H9 (cell line): ENCODE results near the gene RAB4B. TPM values are rescaled to one million over a fixed set of nuclear protein-coding genes. Genes with fewer than 3 reads are reported as not detected.

ENCODE experiments used
- DNase-seq: peaks from one replicate; pipeline ENCODE4 v3.0.0-alpha.2; 2017
- H2AFZ ChIP-seq: one replicate; pipeline ENCODE4 v1.6.1; 2013; ENCODE audit warnings: mild to moderate bottlenecking, low read length, control low read depth, moderate library complexity
- H2AK5ac ChIP-seq: 2 replicates; pipeline ENCODE4 v1.6.1; 2013; ENCODE audit warnings: low read length, control low read depth, mixed read lengths; ENCODE audit not compliant: insufficient read length
- H2BK120ac ChIP-seq: one replicate; pipeline ENCODE4 v1.6.1; 2013; ENCODE audit warnings: low read depth, mild to moderate bottlenecking, low read length, control low read depth, inconsistent platforms; ENCODE audit not compliant: poor library complexity, severe bottlenecking
- H2BK12ac ChIP-seq: 2 replicates; pipeline ENCODE4 v1.6.1; 2013; ENCODE audit warnings: low read length, control low read depth, mixed read lengths, low read depth; ENCODE audit not compliant: insufficient read length
- H2BK15ac ChIP-seq: 2 replicates; pipeline ENCODE4 v1.6.1; 2013; ENCODE audit warnings: low read depth, low read length, control low read depth
- H2BK20ac ChIP-seq: one replicate; pipeline ENCODE4 v1.6.1; 2013; ENCODE audit warnings: low read depth, mild to moderate bottlenecking, low read length, control low read depth, inconsistent platforms; ENCODE audit not compliant: poor library complexity, severe bottlenecking
- H2BK5ac ChIP-seq: 2 replicates; pipeline ENCODE4 v1.6.1; 2013; ENCODE audit warnings: low read length, control low read depth, mixed read lengths; ENCODE audit not compliant: insufficient read length
- H3K14ac ChIP-seq: 2 replicates; pipeline ENCODE4 v1.6.1; 2013; ENCODE audit warnings: low read length, control low read depth; ENCODE audit not compliant: insufficient read depth
- H3K18ac ChIP-seq: 2 replicates; pipeline ENCODE4 v1.6.1; 2013; ENCODE audit warnings: low read depth, mild to moderate bottlenecking, mixed read lengths, low read length, control low read depth; ENCODE audit not compliant: insufficient read length
- H3K23ac ChIP-seq: 2 replicates; pipeline ENCODE4 v1.6.1; 2013; ENCODE audit warnings: low read length, control low read depth, mixed read lengths, low read depth; ENCODE audit not compliant: insufficient read length
- H3K23me2 ChIP-seq: 2 replicates; pipeline ENCODE4 v1.6.1; 2013; ENCODE audit warnings: low read depth, mild to moderate bottlenecking, mixed read lengths, low read length, control low read depth; ENCODE audit not compliant: insufficient read length, poor library complexity, severe bottlenecking
- H3K27ac ChIP-seq: 2 replicates; pipeline ENCODE4 v1.5.1; 2013; ENCODE audit warnings: low read length, control low read depth, mixed read lengths, low read depth; ENCODE audit not compliant: insufficient read length
- H3K27me3 ChIP-seq: 2 replicates; pipeline ENCODE4 v1.6.1; 2013; ENCODE audit warnings: low read length, control low read depth, inconsistent platforms; ENCODE audit not compliant: insufficient read depth
- H3K4ac ChIP-seq: 2 replicates; pipeline ENCODE4 v1.6.1; 2013; ENCODE audit warnings: low read depth, mild to moderate bottlenecking, control low read depth, inconsistent platforms, low read length, moderate library complexity
- H3K4me1 ChIP-seq: 2 replicates; pipeline ENCODE4 v1.6.1; 2013; ENCODE audit warnings: low read length, control low read depth, inconsistent platforms; ENCODE audit not compliant: insufficient read depth
- H3K4me2 ChIP-seq: 2 replicates; pipeline ENCODE4 v1.6.1; 2013; ENCODE audit warnings: low read length, control low read depth, mixed read lengths; ENCODE audit not compliant: insufficient read length, insufficient read depth
- H3K56ac ChIP-seq: 2 replicates; pipeline ENCODE4 v1.6.1; 2013; ENCODE audit warnings: low read depth, mild to moderate bottlenecking, mixed read lengths, low read length, control low read depth; ENCODE audit not compliant: insufficient read length
- H3K79me1 ChIP-seq: 2 replicates; pipeline ENCODE4 v1.6.1; 2013; ENCODE audit warnings: low read depth, mild to moderate bottlenecking, moderate library complexity, low read length, control low read depth, inconsistent platforms; ENCODE audit not compliant: insufficient read depth, poor library complexity, severe bottlenecking
- H3K79me2 ChIP-seq: 2 replicates; pipeline ENCODE4 v1.6.1; 2013; ENCODE audit warnings: low read length, control low read depth, inconsistent platforms; ENCODE audit not compliant: insufficient read depth
- H3K9ac ChIP-seq: 2 replicates; pipeline ENCODE4 v1.6.1; 2013; ENCODE audit warnings: low read length, control low read depth, mixed read lengths; ENCODE audit not compliant: insufficient read length; ENCODE audit errors: extremely low read depth
- H3K9me3 ChIP-seq: one replicate; pipeline ENCODE4 v1.6.1; 2013; ENCODE audit warnings: low read depth, low read length, inconsistent platforms; ENCODE audit not compliant: control insufficient read depth
- H3T11ph ChIP-seq: one replicate; pipeline ENCODE4 v1.6.1; 2013; ENCODE audit warnings: mild to moderate bottlenecking, low read length, control low read depth, inconsistent platforms
- H4K20me1 ChIP-seq: one replicate; pipeline ENCODE4 v1.6.1; 2013; ENCODE audit not compliant: control insufficient read depth, insufficient read length, insufficient read depth
- H4K5ac ChIP-seq: 2 replicates; pipeline ENCODE4 v1.6.1; 2013; ENCODE audit warnings: low read depth, mild to moderate bottlenecking, mixed read lengths, low read length, control low read depth; ENCODE audit not compliant: insufficient read length
- H4K8ac ChIP-seq: replicated peaks from 2 replicates; pipeline ENCODE4 v1.6.1; 2013; ENCODE audit warnings: low read length, control low read depth, mixed read lengths, low read depth; ENCODE audit not compliant: insufficient read length
- H4K91ac ChIP-seq: 2 replicates; pipeline ENCODE4 v1.6.1; 2013; ENCODE audit warnings: low read depth, mild to moderate bottlenecking, moderate library complexity, mixed read lengths, low read length, control low read depth; ENCODE audit not compliant: insufficient read length
- H3K27ac Mint-ChIP-seq, 3 experiments: 2 replicates in 2 of 3; 3 replicates in 1 of 3; pipeline ENCODE4 v1.8.0; 2020 to 2021; ENCODE audit warnings: mixed read lengths in 3 of 3, mild to moderate bottlenecking in 1 of 3, moderate library complexity in 1 of 3
- H3K27me3 Mint-ChIP-seq: 2 replicates; pipeline ENCODE4 v1.8.0; 2021; ENCODE audit warnings: low read depth, mild to moderate bottlenecking, moderate library complexity, mixed read lengths
- H3K36me3 Mint-ChIP-seq, 3 experiments: 2 replicates in 2 of 3; 3 replicates in 1 of 3; pipeline ENCODE4 v1.8.0; 2020 to 2021; ENCODE audit warnings: low read depth in 3 of 3, mixed read lengths in 3 of 3; ENCODE audit not compliant: insufficient read depth in 1 of 3
- H3K4me1 Mint-ChIP-seq, 2 experiments: 2 replicates each; pipeline ENCODE4 v1.8.0; 2020; ENCODE audit warnings: mixed read lengths in 2 of 2
- H3K4me3 Mint-ChIP-seq, 2 experiments: 2 replicates in 1 of 2; 3 replicates in 1 of 2; pipeline ENCODE4 v1.8.0; 2020 to 2021; ENCODE audit warnings: mild to moderate bottlenecking in 2 of 2, mixed read lengths in 2 of 2, moderate library complexity in 1 of 2
- H3K9me3 Mint-ChIP-seq, 2 experiments: 2 replicates in 1 of 2; 3 replicates in 1 of 2; pipeline ENCODE4 v1.8.0; 2020; ENCODE audit warnings: mild to moderate bottlenecking in 2 of 2, mixed read lengths in 2 of 2, moderate library complexity in 1 of 2
- WGBS: extraction: QIAGEN DNeasy Blood & Tissue Kit; methylation state at CpG from one replicate; pipeline ENCODE4 v1.1.7; 2013; ENCODE audit warnings: missing lambda C conversion rate, low lambda C conversion rate, mixed read lengths; ENCODE audit not compliant: insufficient read length; ENCODE audit errors: extremely low coverage; 5-methylcytosine and 5-hydroxymethylcytosine counted together
- total RNA-seq: library from RNA; stranded (reverse); gene quantifications from 2 replicates; pipeline ENCODE4 v1.2.1, GENCODE V29; 2021
- TF ChIP-seq, protein P1 (sequence below): fragments of 200-600 bp; sonication (generic); conservative IDR thresholded peaks from 3 replicates; pipeline ENCODE4 v1.8.0; 2021; ENCODE audit warnings: antibody characterized with exemption, mild to moderate bottlenecking

Gene RAB4B
- total RNA-seq, 1 experiment from 2014 or later, result 26.8 TPM

DNA sequence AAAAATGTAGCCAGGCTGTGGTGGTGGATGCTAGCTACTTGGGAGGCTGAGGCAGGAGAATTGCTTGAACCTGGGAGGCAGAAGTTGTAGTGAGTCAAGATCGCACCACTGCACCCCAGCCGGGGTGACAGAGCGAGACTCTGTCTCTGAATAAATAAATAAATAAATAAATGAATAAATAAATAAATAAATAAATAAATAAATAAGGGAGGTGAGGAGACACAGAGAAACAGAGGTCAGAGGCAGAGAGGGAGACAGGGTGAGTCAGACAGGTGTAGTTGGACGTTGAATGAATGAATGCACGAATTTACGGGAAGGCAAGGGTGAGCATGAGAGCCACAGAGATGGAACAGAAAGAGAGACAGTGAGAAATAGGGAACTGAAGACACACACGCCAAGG lies 3.1 kb downstream of the RAB4B start:
- Histone ChIP-seq H3K14ac (no peak overlapping the region), H3K79me2 (no peaks in the 10 kb centered on the region), H2BK12ac (no peak overlapping the region), H3K27ac (no peak overlapping the region), H2AK5ac (no peak overlapping the region), H3K79me1 (no peaks in the 10 kb centered on the region), H3K27me3 (no peaks in the 10 kb centered on the region), H2BK15ac (no peak overlapping the region), H2BK120ac (no peak overlapping the region), H2BK20ac (no peak overlapping the region), H3K4me2 (no peak overlapping the region), H3K23me2 (peaks cover 4% of the 10 kb centered on the region), H3K4me1 (0 out of 2 replicates have a peak, but pooled peaks cover 2% of the 10 kb centered on the region), H4K91ac (no peak overlapping the region), H4K5ac (no peak overlapping the region), H3K56ac (no peak overlapping the region), H3K23ac (no peak overlapping the region), H2AFZ (no peak overlapping the region), H3K18ac (no peak overlapping the region), H3K9me3 (no peaks in the 10 kb centered on the region), H3K4ac (no peak overlapping the region), H4K8ac (no peak overlapping the region), H3K9ac (no peak overlapping the region), H4K20me1 (no peaks in the 10 kb centered on the region), H2BK5ac (no peak overlapping the region), H3T11ph (no peak overlapping the region)
- Mint-ChIP-seq H3K4me1 (peaks cover 20 to 25% of the 10 kb centered on the region in 2 experiments), H3K4me3 (no peak overlapping the region), H3K27me3 (no peaks in the 10 kb centered on the region), H3K27ac (peak overlapping the region in 2 of 3 experiments; percentile 50 to 72; a peak in 3 of 7 replicates), H3K36me3 (peaks cover 2 to 9% (median 6%) of the 10 kb centered on the region in 3 experiments; a peak in 5 of 7 replicates), H3K9me3 (no peaks in the 10 kb centered on the region)
- TF ChIP-seq, protein P1, sequence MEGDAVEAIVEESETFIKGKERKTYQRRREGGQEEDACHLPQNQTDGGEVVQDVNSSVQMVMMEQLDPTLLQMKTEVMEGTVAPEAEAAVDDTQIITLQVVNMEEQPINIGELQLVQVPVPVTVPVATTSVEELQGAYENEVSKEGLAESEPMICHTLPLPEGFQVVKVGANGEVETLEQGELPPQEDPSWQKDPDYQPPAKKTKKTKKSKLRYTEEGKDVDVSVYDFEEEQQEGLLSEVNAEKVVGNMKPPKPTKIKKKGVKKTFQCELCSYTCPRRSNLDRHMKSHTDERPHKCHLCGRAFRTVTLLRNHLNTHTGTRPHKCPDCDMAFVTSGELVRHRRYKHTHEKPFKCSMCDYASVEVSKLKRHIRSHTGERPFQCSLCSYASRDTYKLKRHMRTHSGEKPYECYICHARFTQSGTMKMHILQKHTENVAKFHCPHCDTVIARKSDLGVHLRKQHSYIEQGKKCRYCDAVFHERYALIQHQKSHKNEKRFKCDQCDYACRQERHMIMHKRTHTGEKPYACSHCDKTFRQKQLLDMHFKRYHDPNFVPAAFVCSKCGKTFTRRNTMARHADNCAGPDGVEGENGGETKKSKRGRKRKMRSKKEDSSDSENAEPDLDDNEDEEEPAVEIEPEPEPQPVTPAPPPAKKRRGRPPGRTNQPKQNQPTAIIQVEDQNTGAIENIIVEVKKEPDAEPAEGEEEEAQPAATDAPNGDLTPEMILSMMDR, result no peak
- no peak for DNase-seq
- no CpG with 5 or more reads among the region's 7 CpGs for WGBS
